ENCODE results near the gene DEFB113.
"Not testable (repeated sequence)": the region's sequence is repeated elsewhere in the genome, so short reads cannot be mapped to it uniquely, and the experiment has no call there.

Gene DEFB113, protein sequence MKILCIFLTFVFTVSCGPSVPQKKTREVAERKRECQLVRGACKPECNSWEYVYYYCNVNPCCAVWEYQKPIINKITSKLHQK

DNA sequence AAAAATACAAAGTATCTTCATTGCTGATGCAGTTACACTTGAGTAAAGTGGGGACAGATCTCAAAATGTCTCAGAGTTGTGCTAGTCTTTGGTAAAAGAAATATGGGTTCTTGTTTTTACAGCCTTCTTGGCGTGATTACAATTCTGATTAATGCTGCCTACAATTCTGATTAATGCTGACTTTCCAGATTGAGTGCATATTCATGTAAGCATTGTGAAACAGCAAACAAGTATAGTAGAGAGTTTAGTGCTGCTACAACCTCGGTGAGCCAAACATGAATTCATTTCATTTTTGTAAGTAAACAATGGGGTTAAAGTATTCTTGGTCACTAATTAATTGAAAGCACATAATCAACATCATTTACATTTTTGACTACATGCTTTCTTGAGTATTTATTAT lies at the start of gene DEFB113:
Gene DEFB113, minus strand, starts transcription at position 21 of the 400 bp plus-strand sequence. Its CDS starts 0 bp downstream, at position 21.
- no peak for DNase-seq

DNA sequence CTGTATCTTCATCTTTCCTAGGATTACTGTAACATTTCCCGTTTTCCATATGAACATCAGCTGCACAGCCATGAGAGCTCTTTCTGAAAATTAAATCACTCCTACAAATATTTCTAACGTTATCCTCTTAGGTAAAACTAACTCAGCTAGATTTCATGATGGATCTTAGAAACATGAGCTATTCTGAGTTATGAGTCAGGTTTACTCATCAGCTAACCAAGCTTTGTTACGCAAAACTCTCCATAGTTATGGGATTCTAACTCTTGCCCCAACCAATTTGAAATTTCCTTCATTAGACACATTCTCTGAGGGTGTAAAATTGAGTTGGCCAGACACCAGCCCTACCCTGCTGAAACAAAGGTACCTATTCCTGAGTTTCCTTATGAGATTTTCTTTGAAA lies 38.4 kb upstream of the DEFB113 start:
- no peak for DNase-seq

DNA sequence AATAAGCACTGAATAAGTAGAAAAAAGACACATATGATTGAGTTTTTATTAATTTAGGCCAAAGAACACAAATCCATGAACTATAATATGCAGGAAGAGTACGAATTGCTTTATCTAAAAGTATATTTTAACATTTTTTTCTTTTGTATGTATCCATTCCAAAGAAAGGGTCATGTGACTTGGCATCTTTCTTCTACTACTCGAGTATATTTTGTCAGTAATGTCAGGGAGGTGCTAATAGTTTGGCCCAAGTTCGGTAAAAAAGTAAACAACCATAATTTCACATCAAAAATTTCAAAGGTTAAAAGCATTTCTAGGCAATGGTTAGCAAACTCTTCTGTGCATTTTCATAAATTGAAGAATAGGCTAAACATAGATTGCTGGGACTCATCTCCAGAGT lies 33.7 kb upstream of the DEFB113 start:
- no peak for DNase-seq

DNA sequence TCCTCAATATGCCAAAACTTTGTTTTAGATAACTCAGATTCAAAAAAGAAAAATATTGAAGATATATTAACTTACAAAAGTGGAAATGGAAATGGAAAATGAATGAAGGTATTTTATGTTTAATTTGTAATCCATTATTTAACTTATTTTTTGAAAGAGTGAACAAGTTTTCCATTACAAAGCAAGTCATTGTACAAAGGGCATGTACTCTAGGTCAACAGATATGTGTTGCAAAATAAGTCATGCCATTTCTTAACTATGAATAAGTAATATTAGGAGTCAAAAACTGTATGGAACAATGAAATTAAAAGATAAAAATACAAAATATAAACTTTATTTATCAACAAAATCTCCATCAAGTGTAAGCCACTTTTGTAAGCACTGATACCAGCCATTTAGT lies 25.9 kb upstream of the DEFB113 start:
- DNase-seq = no peak

DNA sequence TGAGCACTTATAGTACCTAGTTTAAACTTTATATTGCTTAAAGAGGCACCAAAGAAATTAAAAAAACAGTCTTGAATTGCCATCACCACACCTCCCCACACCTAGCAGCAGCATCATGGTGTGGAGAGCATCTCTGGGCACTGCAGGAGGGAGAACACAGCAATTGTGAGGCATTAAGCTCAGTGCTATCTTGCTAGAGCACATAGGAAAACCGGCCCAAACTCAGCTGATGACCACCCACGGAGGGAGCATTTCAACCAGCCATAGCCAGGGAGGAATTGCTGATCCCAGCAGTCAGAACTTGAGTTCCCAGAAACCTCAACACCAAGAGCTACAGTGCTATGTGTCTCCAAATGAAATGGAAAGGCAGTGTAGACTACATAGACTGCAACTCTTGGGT lies 19.5 kb upstream of the DEFB113 start:
- DNase-seq = no peak

DNA sequence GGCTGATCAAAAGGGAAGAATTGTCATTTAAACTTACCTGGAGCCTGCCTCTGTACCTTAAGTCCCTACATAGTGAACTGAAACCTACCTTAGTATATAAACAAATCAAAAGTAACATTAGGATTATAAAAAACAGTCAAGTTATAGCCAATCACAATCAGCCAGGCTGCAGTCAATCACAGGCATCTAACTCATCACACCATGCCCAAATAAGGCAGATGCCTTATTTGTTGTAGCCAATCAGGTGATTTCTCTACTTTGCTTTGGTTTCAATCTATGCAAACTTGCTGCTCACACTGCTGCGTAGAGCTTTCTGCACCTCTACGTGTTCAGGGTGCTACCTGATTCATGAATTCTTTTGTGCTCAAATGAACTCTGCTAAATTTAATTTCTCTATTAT lies 18.3 kb upstream of the DEFB113 start:
- DNase-seq = no peak

DNA sequence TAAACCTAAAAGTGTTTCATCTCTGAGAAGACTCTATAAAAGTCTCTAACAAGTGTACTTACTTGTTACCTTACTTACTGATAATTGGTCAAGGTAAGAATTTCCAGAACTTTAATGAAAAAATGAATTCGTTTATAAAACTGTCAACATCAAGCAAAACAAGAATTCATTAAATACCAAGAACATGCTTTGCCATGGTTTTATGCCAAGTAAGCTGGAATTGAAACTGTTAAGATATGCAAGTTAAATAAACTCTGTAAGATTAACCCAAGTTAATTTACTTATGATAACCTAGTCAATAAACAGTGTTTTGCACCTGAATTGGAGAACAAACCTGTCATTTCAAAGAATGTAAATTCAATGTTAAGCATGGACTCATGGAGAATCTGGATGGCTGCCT lies 17.1 kb upstream of the DEFB113 start:
- no peak for DNase-seq

DNA sequence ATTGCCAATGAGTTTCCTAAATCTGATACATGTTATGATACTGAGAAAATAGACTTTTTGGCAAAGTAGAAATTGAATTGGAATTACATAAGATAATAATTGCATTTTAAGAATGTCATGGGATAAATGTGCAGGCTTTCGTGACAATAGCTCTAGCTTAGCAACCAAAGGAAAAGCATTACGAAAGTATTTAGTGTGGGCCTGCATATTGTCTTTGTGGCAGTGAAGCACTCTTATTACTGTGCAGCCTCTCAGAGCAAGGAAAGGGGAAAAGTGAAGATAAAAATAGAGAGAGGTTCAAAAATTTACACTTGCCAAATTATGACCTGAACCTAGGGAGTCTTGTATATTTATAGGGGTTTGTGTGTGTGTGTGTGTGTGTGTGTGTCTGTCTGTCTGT lies 12.6 kb upstream of the DEFB113 start:
- no peak for DNase-seq

DNA sequence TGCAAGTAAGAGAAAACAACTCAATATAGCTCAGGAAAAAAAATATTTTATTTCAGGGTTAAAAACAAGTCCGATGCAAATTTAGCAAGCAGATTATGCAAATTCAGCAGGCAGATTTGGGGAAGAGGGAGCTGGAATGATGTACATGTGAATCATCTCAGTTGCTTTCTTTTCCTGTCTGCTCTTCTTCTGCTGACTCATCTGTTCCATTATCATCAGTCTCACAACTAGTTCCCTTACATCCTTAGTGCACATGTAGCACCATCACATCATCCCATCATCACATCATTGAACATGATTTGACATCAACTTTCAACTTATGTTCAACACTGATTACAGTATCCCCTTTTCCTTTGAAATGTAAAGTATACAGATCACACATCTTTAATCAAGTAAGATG lies 11.5 kb upstream of the DEFB113 start:
- DNase-seq = no peak

DNA sequence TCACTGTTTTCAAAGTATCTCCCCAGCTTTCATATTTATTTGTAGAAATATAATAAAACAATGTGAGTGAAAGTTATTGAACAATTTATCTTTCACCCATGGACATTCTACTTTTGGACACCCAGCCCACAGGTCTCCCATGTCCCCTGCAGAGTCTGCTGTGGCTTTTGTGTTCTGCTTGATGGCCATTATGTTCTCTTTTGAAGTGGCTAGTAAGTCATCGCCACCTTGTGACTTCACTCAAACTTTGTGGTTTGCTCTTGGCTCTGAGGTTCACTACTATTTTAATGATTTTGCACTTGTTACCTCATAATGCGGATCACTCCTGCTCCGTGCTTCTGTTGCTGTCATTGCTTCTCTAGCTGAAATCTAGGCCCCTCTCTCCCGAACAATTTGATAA lies 10.2 kb upstream of the DEFB113 start:
- no peak for DNase-seq

DNA sequence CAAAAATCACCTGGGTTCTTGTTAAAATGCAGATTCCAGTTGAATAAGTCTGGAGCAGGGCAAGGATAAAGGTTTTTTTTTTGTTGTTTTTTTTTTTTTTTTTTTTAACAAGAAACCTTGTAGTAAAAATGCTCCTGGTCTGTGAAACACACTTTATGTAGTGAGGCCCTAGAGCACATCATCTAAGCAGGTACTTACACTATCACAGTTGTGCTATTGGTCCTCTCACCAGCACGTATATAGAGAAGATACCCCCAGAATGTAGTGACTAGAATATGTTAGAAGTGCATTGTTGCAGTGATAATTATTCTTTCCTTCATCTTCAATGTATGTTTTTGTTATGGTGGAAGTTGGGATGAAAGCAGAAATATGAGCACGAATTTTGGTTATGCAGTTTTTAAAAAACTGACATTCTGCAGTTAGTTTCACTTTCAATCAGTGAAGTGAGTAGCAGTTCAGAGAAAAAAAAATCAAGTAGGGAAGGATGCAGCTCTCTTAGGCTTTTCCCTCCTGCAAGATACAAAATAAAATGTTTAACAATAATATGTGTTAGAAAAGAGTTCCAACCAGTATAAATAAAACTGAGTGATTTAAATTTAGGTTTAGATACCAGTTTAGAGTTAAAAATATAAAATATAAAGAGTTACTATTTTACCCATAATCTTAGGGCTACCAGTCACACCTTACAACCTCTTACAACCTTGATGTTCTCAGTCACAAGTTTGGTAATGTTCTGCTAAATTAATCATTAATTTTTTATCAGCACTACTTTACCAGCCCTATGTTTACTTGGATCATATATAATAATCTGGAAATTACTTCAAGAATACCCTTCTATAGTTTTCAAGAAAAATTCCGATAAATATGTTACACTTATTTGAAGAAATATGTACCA lies 9.2 kb upstream of the DEFB113 start:
- no peak for DNase-seq

DNA sequence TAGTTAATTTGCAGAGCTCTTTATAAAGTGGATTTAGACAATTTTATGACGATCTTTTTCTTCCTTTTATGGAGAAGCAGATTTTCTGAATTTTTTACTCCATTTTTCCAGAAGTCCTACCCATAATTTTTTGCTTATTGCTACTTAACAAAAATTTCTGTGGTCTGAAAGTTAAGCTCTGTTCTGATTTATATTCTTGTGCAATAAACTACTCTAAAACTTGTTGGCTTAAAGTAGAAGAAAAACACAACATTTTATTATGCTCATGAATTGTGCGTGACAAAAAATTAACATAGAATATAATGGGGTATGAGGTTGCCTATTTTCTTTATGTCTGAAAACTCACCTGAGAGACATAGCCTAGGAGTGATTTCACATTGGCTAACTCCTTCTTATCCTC lies 2.6 kb downstream of the DEFB113 start:
- no peak for DNase-seq

DNA sequence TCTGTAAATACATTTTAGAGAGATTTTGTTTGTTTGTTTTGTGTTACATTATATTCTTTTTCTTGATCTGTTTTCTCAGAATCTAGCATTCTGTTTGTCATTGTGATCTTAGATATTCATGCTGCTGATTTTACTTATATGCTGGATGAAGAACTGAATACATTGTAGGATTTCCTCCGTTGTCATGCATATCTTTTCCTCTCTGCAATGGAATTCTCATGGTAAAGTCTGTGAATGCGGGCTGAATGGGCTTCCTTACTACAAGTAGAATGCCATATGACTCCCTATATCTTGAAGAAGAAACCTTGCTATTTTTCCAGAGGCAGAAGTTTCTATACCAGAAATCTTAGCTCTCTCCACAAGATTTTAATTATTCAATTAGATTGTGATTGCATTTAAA lies 3.1 kb downstream of the DEFB113 start:
- no peak for DNase-seq

DNA sequence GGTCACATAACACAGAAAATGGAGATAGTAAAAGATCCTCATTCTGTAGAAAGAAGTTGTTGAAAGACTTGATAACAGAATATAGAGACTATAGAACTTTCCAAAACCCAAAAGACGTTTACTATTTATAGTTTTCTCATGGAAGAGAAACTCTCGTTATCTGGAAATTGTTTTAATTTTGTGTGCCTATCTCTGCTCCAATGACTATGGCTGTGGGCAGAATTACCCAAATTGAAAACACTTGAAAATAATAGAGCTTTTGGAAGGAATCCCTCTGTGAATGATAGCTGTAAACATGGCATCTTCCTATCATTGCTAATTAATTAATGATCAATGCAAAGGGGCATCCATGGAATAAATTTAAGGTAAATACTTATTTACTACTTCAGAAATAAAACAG lies 5.4 kb downstream of the DEFB113 start, which contains the start of gene DEFB114:
Gene DEFB114, minus strand, starts transcription at position 101 of the 400 bp plus-strand sequence. Its CDS starts 59 bp downstream, at position 42.
- DNase-seq = no peak

DNA sequence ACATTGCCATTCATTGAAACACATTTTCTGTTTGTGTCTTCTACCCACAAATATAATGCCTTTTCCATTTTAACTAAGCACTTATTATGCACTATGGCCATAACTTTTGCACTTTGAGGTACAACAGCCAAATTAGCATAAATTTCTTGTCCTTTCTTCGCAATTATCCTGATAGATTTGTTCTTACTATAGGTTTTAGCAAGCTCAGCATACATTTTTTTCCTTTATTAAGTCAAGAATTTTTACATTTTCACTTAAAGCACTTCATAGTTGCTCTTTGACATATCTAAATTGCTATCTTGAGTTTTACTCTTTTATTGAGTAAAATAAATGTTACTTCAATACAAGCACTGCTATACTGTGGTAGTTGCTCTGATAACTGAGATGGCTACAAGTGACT lies 11.2 kb downstream of the DEFB113 start:
- DNase-seq = no peak

DNA sequence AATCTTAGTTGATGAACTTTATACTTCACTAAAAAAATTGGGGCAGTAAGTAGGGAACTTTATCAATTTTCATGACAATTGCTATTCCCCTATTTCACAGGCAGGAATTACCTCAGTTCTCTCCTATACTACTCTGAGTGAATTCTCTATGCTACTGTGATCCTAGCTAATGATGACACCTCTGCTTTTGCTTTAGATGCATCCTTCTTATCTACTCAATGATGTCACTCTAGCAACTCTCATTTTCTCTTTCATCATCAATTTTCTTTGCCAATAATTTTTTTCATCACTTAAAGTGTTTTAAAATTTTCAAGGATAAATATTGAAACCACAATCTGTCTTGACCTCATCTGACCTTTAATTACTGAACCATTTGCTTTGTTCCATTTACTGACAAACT lies 13.6 kb downstream of the DEFB113 start:
- no peak for DNase-seq

DNA sequence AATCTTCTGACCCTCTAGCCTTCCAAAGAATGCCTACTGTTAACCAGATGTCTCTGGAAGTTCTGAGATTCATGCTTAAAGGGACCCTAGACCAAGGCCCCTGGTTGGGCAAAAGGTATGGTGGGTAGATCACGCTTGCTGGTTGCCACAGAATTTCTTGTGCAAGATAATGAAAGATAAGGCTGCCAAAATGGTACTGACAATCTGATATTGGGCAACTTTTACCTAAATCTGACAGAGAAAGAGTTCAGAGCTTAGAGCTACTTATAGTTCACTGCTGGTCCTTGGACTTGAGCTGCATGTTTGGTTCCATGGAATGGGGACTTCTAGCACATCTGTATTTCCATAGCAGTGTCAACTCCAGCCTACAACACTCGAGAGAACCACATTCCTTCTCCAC lies 17.5 kb downstream of the DEFB113 start:
- no peak for DNase-seq

DNA sequence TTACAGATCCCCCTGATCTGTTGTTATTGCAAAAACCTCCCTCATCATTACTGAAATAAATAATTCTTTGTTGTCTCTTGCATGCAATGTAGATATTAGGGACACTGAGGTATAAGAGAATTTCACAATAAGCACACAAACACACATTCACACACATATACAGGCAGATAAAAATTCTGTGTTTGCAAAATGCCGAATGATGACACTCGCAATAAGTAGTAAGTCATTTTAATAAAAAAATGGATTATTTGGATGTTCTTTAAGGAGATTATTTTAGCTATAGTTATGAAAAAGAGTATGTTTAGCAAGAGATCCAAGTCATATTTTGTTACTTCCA lies 19.0 kb downstream of the DEFB113 start:
- no peak for DNase-seq

DNA sequence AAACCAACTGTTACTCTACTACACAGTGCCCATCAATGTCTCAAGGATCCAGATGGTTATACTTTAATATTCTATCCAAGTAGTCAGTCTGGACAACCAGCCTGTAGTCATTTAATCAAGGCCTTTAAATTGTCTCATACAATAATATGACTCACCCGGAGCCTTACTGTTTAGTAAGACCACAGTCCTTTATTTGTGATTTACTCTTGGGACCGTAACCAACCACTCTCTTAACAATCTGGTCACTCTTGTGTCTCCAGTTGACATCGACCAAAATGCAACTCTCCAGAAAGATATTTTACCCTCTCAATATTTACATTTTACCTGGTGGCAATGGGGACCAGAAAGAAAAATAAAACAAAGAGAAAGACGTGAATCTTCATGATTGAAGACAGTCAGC lies 20.4 kb downstream of the DEFB113 start:
- no peak for DNase-seq

DNA sequence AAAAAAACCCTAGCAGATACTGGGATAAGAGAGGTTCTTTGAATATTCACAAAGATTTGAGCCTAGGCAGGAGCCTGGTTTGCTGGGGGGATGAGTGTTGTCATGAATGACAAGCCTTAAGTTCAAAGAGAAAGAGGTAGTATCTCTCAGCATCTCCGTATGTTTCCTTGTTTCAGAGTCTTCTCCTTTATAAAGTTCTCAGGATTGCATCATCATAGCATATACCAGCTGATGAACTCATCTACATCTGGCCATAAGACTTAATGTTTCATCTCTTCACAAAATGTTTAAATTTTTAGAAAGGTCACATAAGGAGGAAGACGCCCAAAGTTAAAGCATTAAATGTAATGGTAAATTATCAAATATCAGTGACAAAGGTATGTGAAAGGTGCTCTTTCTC lies 22.6 kb downstream of the DEFB113 start:
- DNase-seq = no peak

DNA sequence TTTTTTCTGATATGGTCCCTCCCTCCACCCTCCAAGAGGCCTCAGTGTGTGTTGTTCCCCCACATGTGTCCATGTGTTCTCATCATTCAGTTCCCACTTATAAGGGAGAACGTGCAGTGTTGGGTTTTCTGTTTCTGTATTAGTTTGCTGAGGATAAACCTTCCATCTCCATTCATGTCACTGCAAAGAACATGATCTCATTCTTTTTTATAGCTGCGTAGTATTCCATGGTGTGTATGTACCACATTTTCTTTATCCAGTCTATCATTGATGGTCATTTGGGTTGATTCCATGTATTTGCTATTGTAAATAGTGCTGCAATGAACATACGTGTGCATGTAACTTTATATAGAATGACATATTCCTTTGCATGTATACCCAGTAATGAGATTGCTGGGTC lies 25.4 kb downstream of the DEFB113 start:
- not testable (repeated sequence) for DNase-seq

DNA sequence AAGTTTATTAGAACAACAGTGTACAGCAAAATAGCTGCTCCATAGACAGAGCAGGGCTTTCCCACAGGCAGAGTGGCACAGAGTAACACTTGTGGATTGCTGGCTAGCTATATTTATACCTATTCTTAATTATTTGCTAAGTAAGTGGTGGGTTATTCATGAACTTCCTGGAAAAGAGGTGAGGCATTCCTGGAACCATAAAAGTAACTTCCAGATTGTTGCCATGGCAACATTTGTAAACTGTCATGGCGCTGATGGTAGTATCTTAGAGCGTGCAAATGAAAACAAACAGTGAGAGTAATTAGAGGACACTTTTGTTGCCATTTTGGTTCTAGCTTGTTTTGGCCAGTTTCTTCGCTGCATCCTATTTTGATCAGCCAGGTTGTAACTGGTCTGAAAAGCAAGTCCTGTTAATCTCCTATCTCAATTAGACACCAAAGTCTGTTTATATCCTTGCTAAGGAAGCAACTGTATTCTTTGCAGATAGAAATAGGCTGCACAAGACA lies 29.4 kb downstream of the DEFB113 start:
- no peak for DNase-seq

DNA sequence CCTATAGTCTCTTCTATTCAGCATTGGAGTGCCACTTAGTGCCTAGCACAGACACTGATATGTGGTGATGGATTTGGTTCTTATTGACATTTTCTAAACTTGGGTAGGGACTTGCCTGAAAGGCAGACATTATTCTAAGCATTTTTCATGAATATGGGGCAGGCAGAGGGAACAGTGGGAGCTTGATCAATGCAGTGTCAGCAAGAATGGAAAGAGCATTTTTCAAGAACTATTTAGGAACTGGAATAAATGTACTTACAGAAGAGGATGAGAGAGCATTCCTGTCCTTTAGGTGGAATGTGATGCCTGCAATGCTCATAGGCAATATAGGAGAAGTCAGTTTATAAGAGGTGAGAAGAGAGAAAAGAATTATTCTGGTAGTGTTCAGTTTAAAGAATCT lies 31.6 kb downstream of the DEFB113 start:
- no peak for DNase-seq

DNA sequence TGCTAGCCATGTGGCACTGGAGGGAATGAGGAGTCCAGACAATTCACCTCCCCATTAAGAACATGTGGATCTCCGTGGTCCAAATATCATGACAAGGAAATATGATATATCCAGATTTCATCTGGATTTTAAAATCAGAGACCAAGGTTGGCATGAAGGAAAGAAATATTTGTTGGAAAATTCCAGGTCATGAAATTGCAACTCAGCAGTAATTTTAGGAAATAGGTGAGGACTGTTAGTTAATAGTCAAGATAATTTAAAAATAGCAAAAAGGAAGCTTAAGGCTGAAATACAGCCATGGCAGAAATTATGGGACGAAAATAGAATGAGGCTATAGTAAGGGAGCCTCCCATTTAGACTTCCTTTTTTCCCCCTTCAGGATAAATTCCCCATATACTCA lies 32.4 kb downstream of the DEFB113 start:
- DNase-seq = no peak

DNA sequence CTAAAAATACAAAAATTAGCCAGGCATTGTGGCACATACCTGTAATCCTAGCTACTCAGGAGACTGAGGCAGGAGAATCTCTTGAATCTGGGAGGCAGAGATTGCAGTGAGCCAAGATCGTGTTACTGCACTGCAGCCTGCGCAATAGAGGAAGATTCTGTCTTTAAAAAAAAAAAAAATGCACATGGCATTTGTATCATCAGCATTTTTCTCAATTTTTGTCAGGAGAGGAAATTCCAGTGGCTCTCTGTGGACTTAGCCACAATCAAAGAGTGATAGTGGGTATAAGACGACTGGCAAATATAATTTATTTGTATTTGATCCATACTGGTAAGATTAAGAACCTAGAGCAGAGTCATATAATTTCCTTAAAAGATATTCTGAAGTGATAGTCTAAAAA lies 34.0 kb downstream of the DEFB113 start:
- DNase-seq = no peak

Data from NCI-H524 (cell line).